Frontal cortex (tissue), 4 donors: ENCODE results near the gene NMS. TPM values are rescaled to one million over a fixed set of nuclear protein-coding genes. Genes with fewer than 3 reads are reported as not detected.

Source experiments
- DNase-seq, 2 donors: peaks; one replicate each; pipeline ENCODE4 v3.0.0; 2012; ENCODE audit warnings: low spot score in 2 of 2
- FAIRE-seq: peaks from 2 replicates; lab custom pipeline; 2012; peaks lifted over from hg19 to GRCh38; lab: Jason Lieb, UNC
- total RNA-seq: library from RNA; depleted of rRNA; stranded (reverse); fragments of >200 nt; gene quantifications from one replicate; pipeline ENCODE4 v1.2.3, GENCODE V29; 2014
- donor health status: control.
- donor health status: control.
- donor health status: control.

NMS gene
- total RNA-seq, 1 donor from 2014 or later, result not detected

GRCh38 chr2:100483895-100484294 is 13.6 kb downstream of the NMS start:
- no peak for DNase-seq
- no peak for FAIRE-seq

- DNase-seq, result no peak
- FAIRE-seq, result no peak
Measured at GRCh38 chr2:100484390-100484789, 14.1 kb downstream of the NMS start.

GRCh38 chr2:100485396-100485795 is 15.1 kb downstream of the NMS start:
- no peak for FAIRE-seq
- DNase-seq, result no peak

- FAIRE-seq (no peak), DNase-seq (no peak)
Measured at GRCh38 chr2:100494712-100495111, 24.4 kb downstream of the NMS start.

GRCh38 chr2:100502782-100503181 is 32.5 kb downstream of the NMS start:
- DNase-seq (no peak), FAIRE-seq (no peak)

GRCh38 chr2:100504542-100504941 is 34.3 kb downstream of the NMS start:
- FAIRE-seq (no peak), DNase-seq (no peak)

GRCh38 chr2:100509066-100509465 is 38.8 kb downstream of the NMS start:
- FAIRE-seq, result no peak

GRCh38 chr2:100513650-100514049 is 43.4 kb downstream of the NMS start:
- no peak for DNase-seq
- no peak for FAIRE-seq

More at GRCh38 chr2:100509066-100509465, 38.8 kb downstream of the NMS start:
- no peak for DNase-seq

GRCh38 chr2:100517556-100517955 is 47.3 kb downstream of the NMS start:
- no peak for FAIRE-seq
- DNase-seq, result no peak

- no peak for FAIRE-seq
- no peak for DNase-seq
Measured at GRCh38 chr2:100518801-100519200, 48.5 kb downstream of the NMS start.

GRCh38 chr2:100520224-100520623 is 49.9 kb downstream of the NMS start:
- FAIRE-seq (no peak), DNase-seq (no peak)

- FAIRE-seq (no peak), DNase-seq (no peak)
Measured at GRCh38 chr2:100522430-100522829, 52.1 kb downstream of the NMS start.

GRCh38 chr2:100524331-100524730 is 54.0 kb downstream of the NMS start:
- FAIRE-seq, result no peak
- DNase-seq, result no peak

- DNase-seq, result no peak
- FAIRE-seq, result no peak
Measured at GRCh38 chr2:100526868-100527267, 56.6 kb downstream of the NMS start.

- no peak for FAIRE-seq
- DNase-seq, result no peak
Measured at GRCh38 chr2:100527440-100528015, 57.2 kb downstream of the NMS start.

GRCh38 chr2:100529176-100529575 is 58.9 kb downstream of the NMS start:
- FAIRE-seq, result no peak
- DNase-seq, result no peak

- FAIRE-seq, result no peak
Measured at GRCh38 chr2:100529900-100530299, 59.6 kb downstream of the NMS start.

More at GRCh38 chr2:100529900-100530299, 59.6 kb downstream of the NMS start:
- no peak for DNase-seq

Other genes starting within 250 kb of the NMS start
- 47.3 TPM for gene LONRF2, start 148.0 kb upstream of the NMS start, total RNA-seq
- gene CHST10, start 52.8 kb upstream of the NMS start, total RNA-seq, result 82.3 TPM
- 9.8 TPM for gene PDCL3, start 92.5 kb downstream of the NMS start, total RNA-seq